Breast epithelium (tissue), 4 donors: Measurements from ENCODE around the gene PNPLA6. TPM values are rescaled to one million over a fixed set of nuclear protein-coding genes. Genes with fewer than 3 reads are reported as not detected.
A peak's percentile ranks its signal among the peaks of the same experiment; 100 is the strongest.
"Not testable (repeated sequence)": the region's sequence is repeated elsewhere in the genome, so short reads cannot be mapped to it uniquely, and the experiment has no call there.

Source experiments
- DNase-seq, 2 donors: peaks; one replicate each; pipeline ENCODE4 v3.0.0-alpha.2; 2019; ENCODE audit warnings: low spot score in 2 of 2
- H3K27ac ChIP-seq, 2 donors: fragments of 200-600 bp; sonication (generic) in 1 of 2; one replicate each; pipeline ENCODE4 v1.5.1; 2016 to 2019; ENCODE audit warnings: mild to moderate bottlenecking in 1 of 2
- H3K27me3 ChIP-seq, 2 donors: fragments of 200-600 bp; sonication (generic) in 1 of 2; one replicate each; pipeline versions ENCODE4 v1.5.1 to v1.6.0; 2017 to 2019; ENCODE audit warnings: control low read depth in 1 of 2, mild to moderate bottlenecking in 1 of 2
- H3K36me3 ChIP-seq: fragments of 200-600 bp; one replicate; pipeline ENCODE4 v1.5.1; 2019
- H3K4me1 ChIP-seq, 2 donors: fragments of 200-600 bp; sonication (generic); one replicate each; pipeline ENCODE4 v1.5.1; 2016 to 2019; ENCODE audit warnings: control low read depth in 1 of 2
- H3K4me3 ChIP-seq, 3 donors: fragments of 200-600 bp; sonication (generic); 1 replicate in 2 of 3; 2 replicates in 1 of 3; pipeline ENCODE4 v1.5.1; 2016 to 2019; ENCODE audit warnings: mild to moderate bottlenecking in 3 of 3, moderate library complexity in 2 of 3
- H3K9me3 ChIP-seq, 2 donors: fragments of 200-600 bp; sonication (generic) in 1 of 2; one replicate each; pipeline ENCODE4 v1.5.1; 2016 to 2019; ENCODE audit warnings: control low read depth in 1 of 2
- POLR2A ChIP-seq: fragments of 450-650 bp; IDR thresholded peaks from one replicate; pipeline ENCODE4 v1.6.1; 2016; ENCODE audit warnings: antibody characterized with exemption, mild to moderate bottlenecking, moderate library complexity
- POLR2AphosphoS5 ChIP-seq, 3 donors: sonication (generic); formaldehyde crosslinking; IDR thresholded peaks; one replicate each; pipeline ENCODE4 v1.6.1; 2017; ENCODE audit warnings: antibody characterized with exemption in 3 of 3
- intact Hi-C: fragments of 100-400 bp; cut with DNase I; formaldehyde crosslinking; loops from one replicate; pipeline ENCODE4 v1.15.1; 2023; ENCODE audit warnings: low total_unique reads
- total RNA-seq, 3 donors: library from RNA; depleted of rRNA; stranded (reverse); fragments of >200 nt; gene quantifications; one replicate each; pipeline ENCODE4 v1.1.0, GENCODE V29; 2016
- TF ChIP-seq, protein P1 (sequence below), 3 donors: fragments of 450-650 bp; IDR thresholded peaks; one replicate each; pipeline ENCODE4 v1.5.1; 2016 to 2017; ENCODE audit warnings: antibody characterized with exemption in 3 of 3, mild to moderate bottlenecking in 3 of 3, moderate library complexity in 3 of 3

Gene PNPLA6
- total RNA-seq, 3 donors from 2014 or later = 35.8 to 56.4 (median 45.8) TPM

DNA sequence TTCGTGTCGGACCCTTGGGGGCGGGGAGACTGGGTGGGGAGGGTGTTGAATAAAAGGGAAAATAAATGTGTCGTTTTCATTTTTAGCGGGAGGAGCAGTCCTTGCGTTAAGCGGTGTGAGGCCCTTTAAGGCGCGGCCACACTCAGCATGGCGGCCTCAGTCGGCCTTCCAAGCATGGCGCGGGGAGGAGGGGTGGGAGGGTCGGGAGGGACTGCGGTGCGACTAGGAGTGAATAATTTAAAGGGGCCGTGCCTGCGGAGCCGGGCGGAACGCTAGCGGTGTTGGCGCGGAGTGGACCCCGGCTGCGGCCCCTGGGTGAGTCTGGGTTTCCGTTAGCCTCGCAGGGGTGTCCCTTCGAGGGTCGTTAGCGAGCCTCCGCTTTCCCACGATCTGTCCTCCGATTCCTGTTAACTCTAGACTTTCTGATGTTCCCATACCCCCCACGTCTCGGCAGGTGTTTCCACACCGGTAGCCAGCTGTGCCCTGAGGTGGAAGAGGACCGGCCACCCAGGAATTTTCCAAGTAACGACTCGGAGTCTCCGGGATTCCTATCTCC is 1.5 kb upstream of the PNPLA6 start:
- Histone ChIP-seq H3K4me1 (peaks cover 0 to 3% of the 10 kb centered on the region in 2 donors), H3K27ac (peak overlapping the region; percentile 89 to 94), H3K27me3 (no peaks in the 10 kb centered on the region), H3K4me3 (peak overlapping the region; percentile 85 to 87 (median 86)), H3K9me3 (no peaks in the 10 kb centered on the region), H3K36me3 (no peaks in the 10 kb centered on the region)
- TF ChIP-seq, protein P1, sequence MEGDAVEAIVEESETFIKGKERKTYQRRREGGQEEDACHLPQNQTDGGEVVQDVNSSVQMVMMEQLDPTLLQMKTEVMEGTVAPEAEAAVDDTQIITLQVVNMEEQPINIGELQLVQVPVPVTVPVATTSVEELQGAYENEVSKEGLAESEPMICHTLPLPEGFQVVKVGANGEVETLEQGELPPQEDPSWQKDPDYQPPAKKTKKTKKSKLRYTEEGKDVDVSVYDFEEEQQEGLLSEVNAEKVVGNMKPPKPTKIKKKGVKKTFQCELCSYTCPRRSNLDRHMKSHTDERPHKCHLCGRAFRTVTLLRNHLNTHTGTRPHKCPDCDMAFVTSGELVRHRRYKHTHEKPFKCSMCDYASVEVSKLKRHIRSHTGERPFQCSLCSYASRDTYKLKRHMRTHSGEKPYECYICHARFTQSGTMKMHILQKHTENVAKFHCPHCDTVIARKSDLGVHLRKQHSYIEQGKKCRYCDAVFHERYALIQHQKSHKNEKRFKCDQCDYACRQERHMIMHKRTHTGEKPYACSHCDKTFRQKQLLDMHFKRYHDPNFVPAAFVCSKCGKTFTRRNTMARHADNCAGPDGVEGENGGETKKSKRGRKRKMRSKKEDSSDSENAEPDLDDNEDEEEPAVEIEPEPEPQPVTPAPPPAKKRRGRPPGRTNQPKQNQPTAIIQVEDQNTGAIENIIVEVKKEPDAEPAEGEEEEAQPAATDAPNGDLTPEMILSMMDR (IDR thresholded peaks at IDR 0.05) = no peak
- TF ChIP-seq POLR2AphosphoS5 (IDR thresholded peaks at IDR 0.05) = peak; percentile 52 to 95 (median 88)
- TF ChIP-seq POLR2A = peak; percentile 24
- intact Hi-C loops = no loop called here
- DNase-seq = peak; percentile 81 to 85

DNA sequence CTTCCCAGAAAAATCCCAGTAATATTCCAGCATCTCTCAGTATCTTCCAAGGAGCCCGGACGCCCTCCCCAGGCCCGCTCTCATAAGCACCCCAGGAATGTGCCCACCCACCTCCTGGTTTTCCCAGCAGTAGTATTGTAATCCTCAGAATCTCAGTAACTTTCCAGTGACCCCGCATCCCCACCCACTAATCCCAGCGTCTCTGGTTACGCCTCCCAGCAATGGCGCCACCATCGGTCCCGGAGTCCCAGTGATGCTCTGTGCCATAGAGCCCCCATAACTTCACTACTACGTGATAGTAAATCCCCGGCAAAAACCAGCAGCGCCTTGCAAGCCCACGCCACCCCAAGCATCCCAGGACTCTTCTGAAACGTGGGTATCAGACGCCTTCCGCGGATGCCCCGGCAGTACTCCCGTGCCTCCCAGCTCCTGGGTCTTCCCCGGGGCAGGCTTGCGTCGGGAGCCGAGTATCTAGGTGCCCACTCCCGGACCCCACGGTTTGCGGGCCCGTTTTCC is 928 bp upstream of the PNPLA6 start:
- Histone ChIP-seq H3K4me3 (peak overlapping the region; percentile 85 to 87 (median 86)), H3K36me3 (no peaks in the 10 kb centered on the region), H3K4me1 (peaks cover 0 to 3% of the 10 kb centered on the region in 2 donors), H3K27ac (peak overlapping the region; percentile 89 to 94), H3K27me3 (no peaks in the 10 kb centered on the region), H3K9me3 (no peaks in the 10 kb centered on the region)
- intact Hi-C loops = no loop called here
- TF ChIP-seq POLR2AphosphoS5 (IDR thresholded peaks at IDR 0.05) (no peak), POLR2A (no peak)
- TF ChIP-seq, protein P1 (IDR thresholded peaks at IDR 0.05) = no peak
- peak in 1 of 2 donors; percentile 79 for DNase-seq

DNA sequence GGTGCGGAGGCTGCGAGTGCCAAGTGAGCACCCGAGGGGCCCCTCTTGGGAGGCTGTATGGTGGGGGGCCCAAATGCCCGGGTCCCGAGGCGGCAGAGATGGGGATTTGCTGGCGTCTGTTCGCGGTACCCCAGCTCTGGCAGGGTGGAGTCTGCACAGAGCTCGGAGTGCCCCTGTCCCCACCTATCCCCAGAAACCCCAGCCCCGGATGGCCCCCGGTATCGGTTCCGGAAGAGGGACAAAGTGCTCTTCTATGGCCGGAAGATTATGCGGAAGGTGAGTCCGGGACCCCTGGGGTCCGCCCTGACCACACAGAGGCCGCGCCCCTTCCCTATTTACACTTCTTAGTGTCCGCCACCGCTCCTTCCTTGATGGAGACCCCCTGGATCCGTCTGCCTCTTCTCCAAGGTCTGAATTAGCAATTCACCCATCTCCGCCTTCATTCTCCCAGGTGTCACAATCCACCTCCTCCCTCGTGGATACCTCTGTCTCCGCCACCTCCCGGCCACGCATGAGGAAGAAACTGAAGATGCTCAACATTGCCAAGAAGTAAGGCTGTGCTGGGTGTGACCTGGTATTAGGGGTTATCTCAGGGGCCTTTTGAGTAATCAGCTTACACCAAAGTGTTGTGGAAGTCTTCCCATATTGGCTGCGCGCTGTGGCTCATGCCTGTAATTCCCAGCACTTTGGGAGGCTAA is 630 bp downstream of the PNPLA6 start:
- H3K4me1 ChIP-seq = peaks cover 0 to 3% of the 10 kb centered on the region in 2 donors
- no peaks in the 10 kb centered on the region for H3K27me3 ChIP-seq
- TF ChIP-seq, protein P1 (IDR thresholded peaks at IDR 0.05) = no peak
- no peak for TF ChIP-seq POLR2AphosphoS5 (IDR thresholded peaks at IDR 0.05)
- TF ChIP-seq POLR2A = no peak
- H3K9me3 ChIP-seq = no peaks in the 10 kb centered on the region
- no peak for DNase-seq
- peak overlapping the region; percentile 85 to 87 (median 86) for H3K4me3 ChIP-seq
- intact Hi-C loops = no loop called here
- H3K36me3 ChIP-seq = peaks cover 7% of the 10 kb centered on the region
- peak overlapping the region; percentile 89 to 94 for H3K27ac ChIP-seq

DNA sequence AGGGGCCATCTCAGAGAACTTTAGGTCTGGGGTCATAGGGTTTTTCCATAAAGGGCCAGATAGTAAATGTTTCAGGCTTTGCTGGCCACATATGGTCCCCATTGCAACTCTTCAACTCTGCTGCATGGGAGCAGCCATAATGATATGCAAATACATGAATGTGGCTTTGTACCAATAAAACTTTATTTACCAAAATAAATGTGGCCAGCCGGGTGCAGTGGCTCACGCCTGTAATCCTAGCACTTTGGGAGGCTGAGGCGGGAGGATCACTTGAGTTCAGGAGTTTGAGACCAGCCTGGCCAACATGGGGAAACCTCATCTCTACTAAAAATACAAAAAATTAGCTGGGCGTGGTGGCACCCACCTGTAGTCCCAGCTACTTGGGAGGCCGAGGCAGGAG is 3.5 kb downstream of the PNPLA6 start:
- intact Hi-C loops = not testable (repeated sequence)
- H3K36me3 ChIP-seq = peaks cover 12% of the 10 kb centered on the region

DNA sequence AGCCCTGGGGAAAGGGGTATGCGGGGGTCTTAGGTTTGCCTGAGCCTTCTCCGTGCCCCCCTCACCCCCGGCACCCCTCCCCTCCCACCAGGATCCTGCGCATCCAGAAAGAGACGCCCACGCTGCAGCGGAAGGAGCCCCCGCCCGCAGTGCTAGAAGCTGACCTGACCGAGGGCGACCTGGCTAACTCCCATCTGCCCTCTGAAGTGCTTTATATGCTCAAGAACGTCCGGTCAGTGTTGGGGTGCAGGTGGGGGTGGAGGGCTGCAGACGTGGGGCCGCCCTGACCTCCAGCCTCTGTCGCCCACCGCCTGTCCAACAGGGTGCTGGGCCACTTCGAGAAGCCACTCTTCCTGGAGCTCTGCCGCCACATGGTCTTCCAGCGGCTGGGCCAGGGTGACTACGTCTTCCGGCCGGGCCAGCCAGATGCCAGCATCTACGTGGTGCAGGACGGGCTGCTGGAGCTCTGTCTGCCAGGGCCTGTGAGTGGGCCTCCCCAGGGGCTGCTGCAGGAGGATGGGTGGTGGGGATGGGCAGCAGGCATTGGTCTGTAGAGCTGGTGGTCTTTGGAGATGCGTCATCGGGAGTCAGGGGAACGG is 4.4 kb downstream of the PNPLA6 start:
- Histone ChIP-seq H3K27me3 (no peaks in the 10 kb centered on the region), H3K4me1 (peaks cover 0 to 3% of the 10 kb centered on the region in 2 donors), H3K9me3 (no peaks in the 10 kb centered on the region), H3K27ac (no peak overlapping the region), H3K36me3 (peaks cover 12% of the 10 kb centered on the region), H3K4me3 (no peak overlapping the region)
- DNase-seq = no peak
- intact Hi-C loops = no loop called here
- TF ChIP-seq POLR2A = no peak
- no peak for TF ChIP-seq POLR2AphosphoS5 (IDR thresholded peaks at IDR 0.05)
- TF ChIP-seq, protein P1 (IDR thresholded peaks at IDR 0.05) = no peak

More for the DNA sequence above, 3.5 kb downstream of the PNPLA6 start:
- H3K9me3 ChIP-seq, H3K27ac ChIP-seq, H3K4me1 ChIP-seq, H3K4me3 ChIP-seq, H3K27me3 ChIP-seq, DNase-seq: not testable (repeated sequence)
